GM21825 (cell line): ENCODE results near the gene ADPRH.

ENCODE experiments used
- ATAC-seq: cut with Tn5 transposase; IDR thresholded peaks from one replicate; pipeline ENCODE4 v1.9.1; 2021; ENCODE audit warnings: mild to moderate bottlenecking, moderate library complexity; ENCODE audit not compliant: unreplicated experiment

The ADPRH gene

GRCh38 chr3:119595639-119596334 lies 16.5 kb downstream of the ADPRH start:
- ATAC-seq: no peak

- no peak for ATAC-seq
These were observed 17.1 kb downstream of the ADPRH start for GRCh38 chr3:119596398-119596797.

- ATAC-seq: peak; percentile 23
These were observed 18.4 kb downstream of the ADPRH start, which contains the start of gene PLA1A for GRCh38 chr3:119597548-119598288. Gene PLA1A (plus strand): TSS chr3:119597885. CDS start chr3:119597914, 29 bp downstream.

GRCh38 chr3:119598410-119599098 lies 19.3 kb downstream of the ADPRH start:
- peak; percentile 49 for ATAC-seq

- no peak for ATAC-seq
These were observed 20.4 kb downstream of the ADPRH start for GRCh38 chr3:119599558-119600174.

- ATAC-seq: peak; percentile 56
These were observed 21.4 kb downstream of the ADPRH start for GRCh38 chr3:119600732-119601131.

GRCh38 chr3:119601154-119601553 lies 21.9 kb downstream of the ADPRH start:
- ATAC-seq: no peak

GRCh38 chr3:119602676-119603075 lies 23.4 kb downstream of the ADPRH start:
- no peak for ATAC-seq

- no peak for ATAC-seq
These were observed 25.6 kb downstream of the ADPRH start for GRCh38 chr3:119604878-119605277.

- ATAC-seq: no peak
These were observed 29.2 kb downstream of the ADPRH start for GRCh38 chr3:119608405-119609000.

GRCh38 chr3:119609301-119609700 lies 30.0 kb downstream of the ADPRH start:
- ATAC-seq: no peak

GRCh38 chr3:119611664-119612063 lies 32.4 kb downstream of the ADPRH start:
- ATAC-seq: no peak

- no peak for ATAC-seq
These were observed 33.9 kb downstream of the ADPRH start for GRCh38 chr3:119613201-119613600.

- no peak for ATAC-seq
These were observed 34.6 kb downstream of the ADPRH start for GRCh38 chr3:119613872-119614271.

GRCh38 chr3:119616056-119616455 lies 36.8 kb downstream of the ADPRH start:
- no peak for ATAC-seq

GRCh38 chr3:119619094-119619493 lies 39.8 kb downstream of the ADPRH start:
- no peak for ATAC-seq

GRCh38 chr3:119620899-119621298 lies 41.6 kb downstream of the ADPRH start:
- ATAC-seq: no peak

GRCh38 chr3:119624002-119624720 lies 44.9 kb downstream of the ADPRH start:
- no peak for ATAC-seq

- ATAC-seq: no peak
These were observed 46.3 kb downstream of the ADPRH start for GRCh38 chr3:119625451-119626153.

- no peak for ATAC-seq
These were observed 46.9 kb downstream of the ADPRH start for GRCh38 chr3:119626196-119626595.
